Mesothelial cell of epicardium (in vitro differentiated cells): ENCODE measurements around the gene MTMR3. TPM values are rescaled to one million over a fixed set of nuclear protein-coding genes. Genes with fewer than 3 reads are reported as not detected.
"Not testable (repeated sequence)": the region's sequence is repeated elsewhere in the genome, so short reads cannot be mapped to it uniquely, and the experiment has no call there.

Source experiments
- DNase-seq, 2 experiments: peaks; one replicate each; pipeline ENCODE4 v3.0.0; 2021; ENCODE audit warnings: low spot score in 2 of 2; ENCODE audit not compliant: unreplicated experiment in 2 of 2
- H3K27ac Mint-ChIP-seq: 2 replicates; pipeline ENCODE4 v1.8.0; 2021; ENCODE audit warnings: mixed read lengths
- H3K27me3 Mint-ChIP-seq: 2 replicates; pipeline ENCODE4 v1.8.0; 2021; ENCODE audit warnings: low read depth, mixed read lengths
- H3K36me3 Mint-ChIP-seq: 2 replicates; pipeline ENCODE4 v1.8.0; 2021; ENCODE audit warnings: mixed read lengths
- H3K4me1 Mint-ChIP-seq: 2 replicates; pipeline ENCODE4 v1.8.0; 2021; ENCODE audit warnings: mixed read lengths
- H3K4me3 Mint-ChIP-seq: 2 replicates; pipeline ENCODE4 v1.8.0; 2021; ENCODE audit warnings: mild to moderate bottlenecking, moderate library complexity, mixed read lengths
- H3K9me3 Mint-ChIP-seq: 2 replicates; pipeline ENCODE4 v1.8.0; 2021; ENCODE audit warnings: mixed read lengths
- total RNA-seq: library from RNA; stranded (reverse); gene quantifications from 3 replicates; pipeline ENCODE4 v1.2.1, GENCODE V29; 2021
- TF ChIP-seq, protein P1 (sequence below): fragments of 200-600 bp; sonication (generic); IDR thresholded peaks from one replicate; pipeline ENCODE4 v1.5.0; 2021; ENCODE audit warnings: antibody characterized with exemption; ENCODE audit not compliant: unreplicated experiment

The MTMR3 gene
- total RNA-seq, 1 donor from 2014 or later = 58.7 TPM

- Mint-ChIP-seq H3K27ac (no peak overlapping the region), H3K27me3 (peaks cover 3% of the 10 kb centered on the region), H3K9me3 (peaks cover 8% of the 10 kb centered on the region), H3K4me1 (no peaks in the 10 kb centered on the region), H3K4me3 (no peak overlapping the region), H3K36me3 (no peaks in the 10 kb centered on the region)
- no peak for DNase-seq
- TF ChIP-seq, protein P1, sequence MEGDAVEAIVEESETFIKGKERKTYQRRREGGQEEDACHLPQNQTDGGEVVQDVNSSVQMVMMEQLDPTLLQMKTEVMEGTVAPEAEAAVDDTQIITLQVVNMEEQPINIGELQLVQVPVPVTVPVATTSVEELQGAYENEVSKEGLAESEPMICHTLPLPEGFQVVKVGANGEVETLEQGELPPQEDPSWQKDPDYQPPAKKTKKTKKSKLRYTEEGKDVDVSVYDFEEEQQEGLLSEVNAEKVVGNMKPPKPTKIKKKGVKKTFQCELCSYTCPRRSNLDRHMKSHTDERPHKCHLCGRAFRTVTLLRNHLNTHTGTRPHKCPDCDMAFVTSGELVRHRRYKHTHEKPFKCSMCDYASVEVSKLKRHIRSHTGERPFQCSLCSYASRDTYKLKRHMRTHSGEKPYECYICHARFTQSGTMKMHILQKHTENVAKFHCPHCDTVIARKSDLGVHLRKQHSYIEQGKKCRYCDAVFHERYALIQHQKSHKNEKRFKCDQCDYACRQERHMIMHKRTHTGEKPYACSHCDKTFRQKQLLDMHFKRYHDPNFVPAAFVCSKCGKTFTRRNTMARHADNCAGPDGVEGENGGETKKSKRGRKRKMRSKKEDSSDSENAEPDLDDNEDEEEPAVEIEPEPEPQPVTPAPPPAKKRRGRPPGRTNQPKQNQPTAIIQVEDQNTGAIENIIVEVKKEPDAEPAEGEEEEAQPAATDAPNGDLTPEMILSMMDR = no peak
Measured at GRCh38 chr22:29848111-29848510, 34.9 kb upstream of the MTMR3 start.

- Mint-ChIP-seq H3K27me3 (no peaks in the 10 kb centered on the region), H3K27ac (no peak overlapping the region), H3K4me3 (no peak overlapping the region), H3K9me3 (no peaks in the 10 kb centered on the region), H3K4me1 (no peaks in the 10 kb centered on the region), H3K36me3 (no peaks in the 10 kb centered on the region)
- TF ChIP-seq, protein P1 = no peak
- no peak for DNase-seq
Measured at GRCh38 chr22:29854432-29854831, 28.5 kb upstream of the MTMR3 start.

DNA sequence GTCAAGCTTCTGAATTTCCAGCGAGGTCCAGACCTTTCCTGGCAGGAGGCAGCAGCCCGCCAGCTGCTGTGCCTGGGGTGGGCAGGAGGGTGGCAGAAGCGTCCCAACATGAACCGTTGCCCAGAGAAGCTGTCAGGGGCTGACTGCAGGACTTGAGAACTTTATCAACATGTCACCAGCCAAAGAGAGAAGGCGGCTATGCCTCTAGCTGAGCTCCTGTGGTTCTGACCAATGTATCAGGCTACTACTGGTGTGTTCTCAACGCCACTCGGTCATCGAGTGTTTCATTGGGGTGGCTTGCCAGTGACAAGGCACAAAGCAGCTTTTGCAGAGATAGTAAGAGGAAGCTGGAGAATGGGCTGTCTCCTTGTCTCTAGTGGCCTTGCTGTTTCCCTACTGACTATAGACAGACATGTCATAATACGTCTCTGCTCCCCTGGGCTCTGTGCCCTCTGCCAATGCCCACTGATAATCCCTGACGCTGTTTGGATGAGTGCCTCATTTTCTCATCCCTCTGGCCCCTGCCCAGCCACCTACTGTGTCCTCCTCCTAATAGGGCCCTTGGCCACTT is 27.3 kb upstream of the MTMR3 start:
- no peaks in the 10 kb centered on the region for H3K27me3 Mint-ChIP-seq
- H3K4me1 Mint-ChIP-seq = no peaks in the 10 kb centered on the region
- no peaks in the 10 kb centered on the region for H3K9me3 Mint-ChIP-seq
- no peak for DNase-seq
- TF ChIP-seq, protein P1 = no peak
- no peak overlapping the region for H3K27ac Mint-ChIP-seq
- no peaks in the 10 kb centered on the region for H3K36me3 Mint-ChIP-seq
- H3K4me3 Mint-ChIP-seq = no peak overlapping the region

- no peak for DNase-seq
- no peaks in the 10 kb centered on the region for H3K9me3 Mint-ChIP-seq
- TF ChIP-seq, protein P1 = no peak
- no peak overlapping the region for H3K4me3 Mint-ChIP-seq
- no peak overlapping the region for H3K27ac Mint-ChIP-seq
- H3K36me3 Mint-ChIP-seq = no peaks in the 10 kb centered on the region
- H3K27me3 Mint-ChIP-seq = no peaks in the 10 kb centered on the region
- H3K4me1 Mint-ChIP-seq = no peaks in the 10 kb centered on the region
Measured at GRCh38 chr22:29856496-29856895, 26.5 kb upstream of the MTMR3 start.

GRCh38 chr22:29859030-29859429 is 23.9 kb upstream of the MTMR3 start:
- H3K4me1 Mint-ChIP-seq, H3K4me3 Mint-ChIP-seq, H3K9me3 Mint-ChIP-seq, H3K27me3 Mint-ChIP-seq, DNase-seq, H3K36me3 Mint-ChIP-seq, H3K27ac Mint-ChIP-seq: not testable (repeated sequence)

DNA sequence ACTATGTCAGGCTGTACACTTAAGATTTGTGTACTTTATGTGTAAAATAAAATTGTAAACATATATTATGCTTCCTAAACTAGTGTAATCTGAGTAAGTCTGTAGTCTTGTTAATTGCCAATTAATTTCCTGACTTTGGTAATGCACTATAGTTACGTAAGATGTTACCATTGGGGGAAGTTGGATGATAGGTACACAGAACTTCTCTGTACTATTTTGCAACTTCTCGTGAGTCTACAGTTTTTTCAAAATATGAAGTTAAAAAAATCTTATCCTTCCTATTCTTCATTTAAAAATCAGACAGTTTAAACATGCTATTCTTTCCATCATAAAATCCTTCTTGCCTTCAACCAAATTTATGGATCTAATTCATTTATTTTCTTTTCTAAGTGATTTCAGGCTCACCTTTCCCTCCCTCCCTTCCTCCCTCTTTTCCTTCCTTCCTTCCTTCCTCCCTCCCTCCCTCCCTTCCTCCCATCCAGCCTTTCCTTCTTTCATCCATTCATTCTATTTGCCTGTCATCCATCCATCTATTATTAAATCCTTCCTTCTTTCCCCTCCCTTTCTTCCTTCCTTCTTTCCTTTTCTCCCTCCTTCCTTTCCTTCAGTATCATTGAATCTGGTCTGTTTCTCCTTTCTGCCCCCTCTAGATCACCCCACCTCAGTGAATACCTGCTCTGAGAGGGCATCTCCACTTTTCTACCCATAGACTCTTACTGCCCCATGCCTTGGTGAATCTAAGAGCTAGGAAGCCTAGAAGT is 22.8 kb upstream of the MTMR3 start:
- H3K27me3 Mint-ChIP-seq = no peaks in the 10 kb centered on the region
- H3K27ac Mint-ChIP-seq = no peak overlapping the region
- no peaks in the 10 kb centered on the region for H3K9me3 Mint-ChIP-seq
- no peaks in the 10 kb centered on the region for H3K36me3 Mint-ChIP-seq
- H3K4me3 Mint-ChIP-seq = no peak overlapping the region
- H3K4me1 Mint-ChIP-seq = no peaks in the 10 kb centered on the region
- DNase-seq = no peak
- TF ChIP-seq, protein P1 = no peak
